Measurements from ENCODE around the gene HERC4. TPM values are rescaled to one million over a fixed set of nuclear protein-coding genes. Genes with fewer than 3 reads are reported as not detected.

HERC4 gene
- total and polyA plus RNA-seq, 4 donors: 9.5 to 108 (median 55.0) TPM

- H3K4me3 ChIP-seq (ENCODE audit: low read length in 2 of 2): no peak overlapping the region
- H3K27me3 ChIP-seq (ENCODE audit: control insufficient read depth in 1 of 2, insufficient read depth in 2 of 2, low read length in 1 of 2): no peaks in the 10 kb centered on the region
- DNase-seq (no peak), ATAC-seq (ENCODE audit: low FRiP score) (no peak)
- H3K4me1 ChIP-seq (ENCODE audit: control insufficient read depth in 1 of 2, insufficient read depth in 2 of 2, low read length in 2 of 2): no peaks in the 10 kb centered on the region
- H3K9me3 ChIP-seq (ENCODE audit: control insufficient read depth, low read length): no peaks in the 10 kb centered on the region
- no peak overlapping the region for H3K27ac ChIP-seq (ENCODE audit: low read depth in 1 of 2, low read length in 2 of 2)
- WGBS, 2 donors: 28 to 55% methylated on average over 1 of the region's 1 CpG
- intact Hi-C loops (cut with DNase I): no loop called here
- no peaks in the 10 kb centered on the region for H3K36me3 ChIP-seq (ENCODE audit: control insufficient read depth in 1 of 2, insufficient read depth in 2 of 2, low read length in 1 of 2)
Observed at GRCh38 chr10:67936416-67936815, 138.7 kb downstream of the HERC4 start.

- intact Hi-C loops (cut with DNase I): no loop called here
- ATAC-seq (ENCODE audit: low FRiP score) (no peak), DNase-seq (no peak)
- Histone ChIP-seq H3K27me3 (ENCODE audit: control insufficient read depth in 1 of 2, insufficient read depth in 2 of 2, low read length in 1 of 2) (no peaks in the 10 kb centered on the region), H3K9me3 (ENCODE audit: control insufficient read depth, low read length) (no peaks in the 10 kb centered on the region), H3K4me1 (ENCODE audit: control insufficient read depth in 1 of 2, insufficient read depth in 2 of 2, low read length in 2 of 2) (no peaks in the 10 kb centered on the region), H3K36me3 (ENCODE audit: control insufficient read depth in 1 of 2, insufficient read depth in 2 of 2, low read length in 1 of 2) (no peaks in the 10 kb centered on the region), H3K4me3 (ENCODE audit: low read length in 2 of 2) (no peak overlapping the region), H3K27ac (ENCODE audit: low read depth in 1 of 2, low read length in 2 of 2) (no peak overlapping the region)
- 91 to 95% methylated on average over 9 of the region's 9 CpGs for WGBS, 2 donors
Observed at GRCh38 chr10:67935223-67935622, 139.9 kb downstream of the HERC4 start.

GRCh38 chr10:67934336-67934735 is 140.7 kb downstream of the HERC4 start:
- no peaks in the 10 kb centered on the region for H3K27me3 ChIP-seq (ENCODE audit: control insufficient read depth in 1 of 2, insufficient read depth in 2 of 2, low read length in 1 of 2)
- no peak for ATAC-seq (ENCODE audit: low FRiP score)
- no peak for DNase-seq
- no peaks in the 10 kb centered on the region for H3K36me3 ChIP-seq (ENCODE audit: control insufficient read depth in 1 of 2, insufficient read depth in 2 of 2, low read length in 1 of 2)
- H3K4me3 ChIP-seq (ENCODE audit: low read length in 2 of 2): no peak overlapping the region
- H3K27ac ChIP-seq (ENCODE audit: low read depth in 1 of 2, low read length in 2 of 2): no peak overlapping the region
- no peaks in the 10 kb centered on the region for H3K9me3 ChIP-seq (ENCODE audit: control insufficient read depth, low read length)
- H3K4me1 ChIP-seq (ENCODE audit: control insufficient read depth in 1 of 2, insufficient read depth in 2 of 2, low read length in 2 of 2): no peaks in the 10 kb centered on the region
- 86 to 87% methylated on average over 1 of the region's 1 CpG for WGBS, 2 donors
- intact Hi-C loops (cut with DNase I): no loop called here

- ATAC-seq (ENCODE audit: low FRiP score) (no peak), DNase-seq (no peak)
- Histone ChIP-seq H3K4me3 (ENCODE audit: low read length in 2 of 2) (no peak overlapping the region), H3K9me3 (ENCODE audit: control insufficient read depth, low read length) (no peaks in the 10 kb centered on the region), H3K27me3 (ENCODE audit: control insufficient read depth in 1 of 2, insufficient read depth in 2 of 2, low read length in 1 of 2) (no peaks in the 10 kb centered on the region), H3K27ac (ENCODE audit: low read depth in 1 of 2, low read length in 2 of 2) (no peak overlapping the region), H3K36me3 (ENCODE audit: control insufficient read depth in 1 of 2, insufficient read depth in 2 of 2, low read length in 1 of 2) (no peaks in the 10 kb centered on the region), H3K4me1 (ENCODE audit: control insufficient read depth in 1 of 2, insufficient read depth in 2 of 2, low read length in 2 of 2) (no peaks in the 10 kb centered on the region)
- intact Hi-C loops (cut with DNase I): no loop called here
- 88 to 90% methylated on average over 2 of the region's 2 CpGs for WGBS, 2 donors
Observed at GRCh38 chr10:67933199-67933598, 141.9 kb downstream of the HERC4 start.

- intact Hi-C loops (cut with DNase I): no loop called here
- H3K9me3 ChIP-seq (ENCODE audit: control insufficient read depth, low read length): no peaks in the 10 kb centered on the region
- WGBS, 2 donors: 93 to 98% methylated on average over 1 of the region's 1 CpG
- H3K36me3 ChIP-seq (ENCODE audit: control insufficient read depth in 1 of 2, insufficient read depth in 2 of 2, low read length in 1 of 2): no peaks in the 10 kb centered on the region
- H3K4me1 ChIP-seq (ENCODE audit: control insufficient read depth in 1 of 2, insufficient read depth in 2 of 2, low read length in 2 of 2): no peaks in the 10 kb centered on the region
- ATAC-seq (ENCODE audit: low FRiP score): no peak
- no peak overlapping the region for H3K4me3 ChIP-seq (ENCODE audit: low read length in 2 of 2)
- H3K27ac ChIP-seq (ENCODE audit: low read depth in 1 of 2, low read length in 2 of 2): no peak overlapping the region
- no peaks in the 10 kb centered on the region for H3K27me3 ChIP-seq (ENCODE audit: control insufficient read depth in 1 of 2, insufficient read depth in 2 of 2, low read length in 1 of 2)
- no peak for DNase-seq
Observed at GRCh38 chr10:67926951-67927350, 148.1 kb downstream of the HERC4 start.

- intact Hi-C loops (cut with DNase I): no loop called here
- H3K9me3 ChIP-seq (ENCODE audit: control insufficient read depth, low read length): no peaks in the 10 kb centered on the region
- H3K27me3 ChIP-seq (ENCODE audit: control insufficient read depth in 1 of 2, insufficient read depth in 2 of 2, low read length in 1 of 2): no peaks in the 10 kb centered on the region
- no peak overlapping the region for H3K4me3 ChIP-seq (ENCODE audit: low read length in 2 of 2)
- no peak for ATAC-seq (ENCODE audit: low FRiP score)
- 68 to 72% methylated on average over 1 of the region's 1 CpG for WGBS, 2 donors
- H3K27ac ChIP-seq (ENCODE audit: low read depth in 1 of 2, low read length in 2 of 2): no peak overlapping the region
- no peaks in the 10 kb centered on the region for H3K36me3 ChIP-seq (ENCODE audit: control insufficient read depth in 1 of 2, insufficient read depth in 2 of 2, low read length in 1 of 2)
- H3K4me1 ChIP-seq (ENCODE audit: control insufficient read depth in 1 of 2, insufficient read depth in 2 of 2, low read length in 2 of 2): no peaks in the 10 kb centered on the region
- DNase-seq: no peak
Observed at GRCh38 chr10:67925449-67926005, 149.6 kb downstream of the HERC4 start.

GRCh38 chr10:67924136-67924535 is 150.9 kb downstream of the HERC4 start:
- Histone ChIP-seq H3K9me3 (ENCODE audit: control insufficient read depth, low read length) (no peaks in the 10 kb centered on the region), H3K4me1 (ENCODE audit: control insufficient read depth in 1 of 2, insufficient read depth in 2 of 2, low read length in 2 of 2) (no peaks in the 10 kb centered on the region), H3K4me3 (ENCODE audit: low read length in 2 of 2) (no peak overlapping the region), H3K27me3 (ENCODE audit: control insufficient read depth in 1 of 2, insufficient read depth in 2 of 2, low read length in 1 of 2) (no peaks in the 10 kb centered on the region), H3K27ac (ENCODE audit: low read depth in 1 of 2, low read length in 2 of 2) (no peak overlapping the region), H3K36me3 (ENCODE audit: control insufficient read depth in 1 of 2, insufficient read depth in 2 of 2, low read length in 1 of 2) (no peaks in the 10 kb centered on the region)
- no peak for ATAC-seq (ENCODE audit: low FRiP score)
- intact Hi-C loops (cut with DNase I): no loop called here
- DNase-seq: no peak
- WGBS, 2 donors: 92 to 93% methylated on average over 3 of the region's 3 CpGs

GRCh38 chr10:67923551-67923950 is 151.5 kb downstream of the HERC4 start:
- WGBS, 2 donors: 87 to 89% methylated on average over 5 of the region's 5 CpGs
- Histone ChIP-seq H3K36me3 (ENCODE audit: control insufficient read depth in 1 of 2, insufficient read depth in 2 of 2, low read length in 1 of 2) (peaks cover 0 to under 1% of the 10 kb centered on the region in 2 donors), H3K27ac (ENCODE audit: low read depth in 1 of 2, low read length in 2 of 2) (no peak overlapping the region), H3K4me3 (ENCODE audit: low read length in 2 of 2) (no peak overlapping the region), H3K9me3 (ENCODE audit: control insufficient read depth, low read length) (no peaks in the 10 kb centered on the region), H3K4me1 (ENCODE audit: control insufficient read depth in 1 of 2, insufficient read depth in 2 of 2, low read length in 2 of 2) (no peaks in the 10 kb centered on the region), H3K27me3 (ENCODE audit: control insufficient read depth in 1 of 2, insufficient read depth in 2 of 2, low read length in 1 of 2) (no peaks in the 10 kb centered on the region)
- ATAC-seq (ENCODE audit: low FRiP score) (no peak), DNase-seq (no peak)
- intact Hi-C loops (cut with DNase I): no loop called here

DNA sequence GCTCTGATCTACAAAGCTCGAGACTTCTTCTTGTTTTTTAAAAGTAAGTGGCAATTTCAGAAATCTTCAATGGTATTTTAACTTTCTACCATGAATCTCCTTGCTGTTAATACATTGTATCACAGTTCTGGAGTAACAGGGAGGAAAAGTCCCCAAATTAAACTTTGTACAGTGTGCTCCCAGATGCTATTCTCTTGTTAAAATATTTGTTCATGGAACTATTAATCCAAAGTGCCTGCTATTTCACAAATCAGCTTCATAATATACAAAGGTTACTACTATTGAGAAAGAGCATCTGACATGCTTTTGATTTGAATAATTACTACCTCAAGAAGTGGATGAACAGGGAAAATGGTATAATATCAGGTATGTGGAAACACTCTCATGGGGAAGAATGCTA is 154.0 kb downstream of the HERC4 start:
- ATAC-seq (ENCODE audit: low FRiP score) (no peak), DNase-seq (no peak)
- H3K4me3 ChIP-seq (ENCODE audit: low read length in 2 of 2): no peak overlapping the region
- no peaks in the 10 kb centered on the region for H3K9me3 ChIP-seq (ENCODE audit: control insufficient read depth, low read length)
- intact Hi-C loops (cut with DNase I): no loop called here
- 93 to 94% methylated on average over 1 of the region's 1 CpG for WGBS, 2 donors
- H3K36me3 ChIP-seq (ENCODE audit: control insufficient read depth in 1 of 2, insufficient read depth in 2 of 2, low read length in 1 of 2): peaks cover 0 to 2% of the 10 kb centered on the region in 2 donors
- no peaks in the 10 kb centered on the region for H3K4me1 ChIP-seq (ENCODE audit: control insufficient read depth in 1 of 2, insufficient read depth in 2 of 2, low read length in 2 of 2)
- no peaks in the 10 kb centered on the region for H3K27me3 ChIP-seq (ENCODE audit: control insufficient read depth in 1 of 2, insufficient read depth in 2 of 2, low read length in 1 of 2)
- H3K27ac ChIP-seq (ENCODE audit: low read depth in 1 of 2, low read length in 2 of 2): no peak overlapping the region
